Measurements from ENCODE around the gene AFDN.

Gene AFDN

GRCh38 chr6:167826896-167827582 is at the start of gene AFDN:
TSS of gene AFDN (plus strand) at chr6:167826911. CDS start at chr6:167827133, 222 bp downstream.
- no peak for DNase-seq

GRCh38 chr6:167778497-167779128 is 48.1 kb upstream of the AFDN start:
- DNase-seq: no peak

GRCh38 chr6:167779129-167779992 is 47.4 kb upstream of the AFDN start:
- DNase-seq: peak; percentile 49

GRCh38 chr6:167779993-167780655 is 46.6 kb upstream of the AFDN start:
- no peak for DNase-seq

- DNase-seq: peak; percentile 70
These were observed 45.5 kb upstream of the AFDN start for GRCh38 chr6:167781066-167781767.

- no peak for DNase-seq
These were observed 44.8 kb upstream of the AFDN start for GRCh38 chr6:167781868-167782267.

- no peak for DNase-seq
These were observed 43.8 kb upstream of the AFDN start for GRCh38 chr6:167782698-167783517.

- no peak for DNase-seq
These were observed 39.6 kb upstream of the AFDN start for GRCh38 chr6:167786853-167787675.

- DNase-seq: no peak
These were observed 38.7 kb upstream of the AFDN start for GRCh38 chr6:167787896-167788562.

GRCh38 chr6:167788563-167788903 is 38.2 kb upstream of the AFDN start:
- DNase-seq: no peak

GRCh38 chr6:167789358-167789757 is 37.4 kb upstream of the AFDN start:
- DNase-seq: no peak

- no peak for DNase-seq
These were observed 35.5 kb upstream of the AFDN start for GRCh38 chr6:167791091-167791779.

- DNase-seq: no peak
These were observed 34.8 kb upstream of the AFDN start for GRCh38 chr6:167791780-167792478.

GRCh38 chr6:167793421-167793820 is 33.3 kb upstream of the AFDN start:
- DNase-seq: no peak

- DNase-seq: no peak
These were observed 32.3 kb upstream of the AFDN start for GRCh38 chr6:167794161-167795157.

GRCh38 chr6:167795321-167795811 is 31.3 kb upstream of the AFDN start:
- DNase-seq: no peak

GRCh38 chr6:167795874-167796191 is 30.9 kb upstream of the AFDN start:
- no peak for DNase-seq
